ENCODE results near the gene PHOX2B. TPM values are rescaled to one million over a fixed set of nuclear protein-coding genes. Genes with fewer than 3 reads are reported as not detected.

Gene PHOX2B
- total RNA-seq, 2 donors from 2014 or later, result not detected

DNA sequence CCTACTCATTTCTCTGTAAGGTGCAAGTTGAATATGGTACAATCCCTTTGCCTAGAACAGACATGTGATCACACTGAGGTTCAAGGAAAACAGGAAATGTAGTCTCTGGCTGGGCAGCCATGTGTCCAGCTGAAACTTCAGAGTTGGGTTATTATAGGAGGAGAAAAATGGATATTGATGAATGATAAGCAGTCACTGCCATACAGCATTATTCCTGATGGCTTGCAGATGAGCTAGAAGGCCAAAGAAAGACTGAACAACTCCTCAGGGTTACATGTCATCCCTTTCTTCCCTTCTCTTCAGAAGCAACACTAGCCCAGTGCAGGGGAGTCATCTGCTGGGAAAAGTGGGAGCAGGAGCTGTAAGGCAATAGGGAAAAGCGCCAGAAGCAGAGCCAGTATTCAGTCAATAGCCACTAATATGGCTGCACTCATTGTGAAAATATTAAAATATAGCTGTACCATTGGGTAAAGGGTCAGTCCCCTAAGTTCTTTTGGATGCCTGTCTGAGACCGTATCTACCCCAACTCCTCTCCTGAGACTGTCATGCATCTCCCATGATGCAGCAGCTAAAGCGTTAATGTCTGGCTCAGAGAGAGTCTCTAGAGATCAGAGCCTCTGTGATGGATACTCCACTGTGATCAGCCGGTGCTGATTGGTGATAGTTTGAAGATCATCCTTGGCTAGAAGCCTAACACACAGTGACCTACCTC is 20.5 kb downstream of the PHOX2B start:
- TF ChIP-seq, protein P1, sequence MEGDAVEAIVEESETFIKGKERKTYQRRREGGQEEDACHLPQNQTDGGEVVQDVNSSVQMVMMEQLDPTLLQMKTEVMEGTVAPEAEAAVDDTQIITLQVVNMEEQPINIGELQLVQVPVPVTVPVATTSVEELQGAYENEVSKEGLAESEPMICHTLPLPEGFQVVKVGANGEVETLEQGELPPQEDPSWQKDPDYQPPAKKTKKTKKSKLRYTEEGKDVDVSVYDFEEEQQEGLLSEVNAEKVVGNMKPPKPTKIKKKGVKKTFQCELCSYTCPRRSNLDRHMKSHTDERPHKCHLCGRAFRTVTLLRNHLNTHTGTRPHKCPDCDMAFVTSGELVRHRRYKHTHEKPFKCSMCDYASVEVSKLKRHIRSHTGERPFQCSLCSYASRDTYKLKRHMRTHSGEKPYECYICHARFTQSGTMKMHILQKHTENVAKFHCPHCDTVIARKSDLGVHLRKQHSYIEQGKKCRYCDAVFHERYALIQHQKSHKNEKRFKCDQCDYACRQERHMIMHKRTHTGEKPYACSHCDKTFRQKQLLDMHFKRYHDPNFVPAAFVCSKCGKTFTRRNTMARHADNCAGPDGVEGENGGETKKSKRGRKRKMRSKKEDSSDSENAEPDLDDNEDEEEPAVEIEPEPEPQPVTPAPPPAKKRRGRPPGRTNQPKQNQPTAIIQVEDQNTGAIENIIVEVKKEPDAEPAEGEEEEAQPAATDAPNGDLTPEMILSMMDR (conservative IDR thresholded peaks at IDR 0.05), result no peak
- 82 to 95% methylated on average over 2 to 3 of the region's 4 CpGs for WGBS, 2 experiments (ENCODE audit: insufficient coverage in 1 of 2, insufficient read length in 1 of 2)
- no peaks in the 10 kb centered on the region for H3K36me3 Mint-ChIP-seq (ENCODE audit: low read depth)
- no peaks in the 10 kb centered on the region for H3K4me1 ChIP-seq (ENCODE audit: control insufficient read depth, insufficient read depth, low read length)
- DNase-seq, result no peak
- no peaks in the 10 kb centered on the region for H3K36me3 ChIP-seq (ENCODE audit: control insufficient read depth, insufficient read depth, low read length)
- H3K27me3 Mint-ChIP-seq (ENCODE audit: insufficient read depth), result peaks cover 84% of the 10 kb centered on the region
- H3K27me3 ChIP-seq (ENCODE audit: control insufficient read depth, insufficient read depth, low read length, poor library complexity, severe bottlenecking), result peaks cover 73% of the 10 kb centered on the region
- no peaks in the 10 kb centered on the region for H3K9me3 ChIP-seq (ENCODE audit: control insufficient read depth, low read length)
- H3K9ac ChIP-seq (ENCODE audit: extremely low read depth, low read length, poor library complexity, severe bottlenecking), result no peak overlapping the region
- no peaks in the 10 kb centered on the region for H3K4me1 Mint-ChIP-seq
- no peak overlapping the region for H3K4me3 ChIP-seq (ENCODE audit: low read length)
- H3K4me3 Mint-ChIP-seq, result no peak overlapping the region
- peaks cover 5% of the 10 kb centered on the region for H3K9me3 Mint-ChIP-seq
- H3K27ac Mint-ChIP-seq, result no peak overlapping the region
- no peak overlapping the region for H3K27ac ChIP-seq (ENCODE audit: low read depth, low read length)

DNA sequence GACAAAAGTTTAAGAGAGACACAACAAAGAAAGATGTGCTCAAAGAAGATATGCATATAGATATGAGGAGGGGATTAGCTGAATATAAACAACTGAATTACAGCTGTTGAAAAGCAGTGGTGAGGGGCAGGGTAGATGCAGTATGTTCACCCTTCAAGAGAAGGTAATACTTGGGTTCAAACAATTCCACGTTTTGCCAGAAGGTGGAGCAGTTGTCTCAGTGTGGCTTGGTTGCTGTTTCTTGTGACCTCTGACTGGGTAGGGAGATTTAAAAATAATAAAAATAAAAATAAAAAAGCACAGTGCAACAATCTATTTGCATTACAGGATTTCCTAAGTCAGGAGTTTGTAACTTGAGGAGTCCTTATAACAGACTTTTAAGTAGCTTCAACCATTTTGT is 23.3 kb downstream of the PHOX2B start:
- no peaks in the 10 kb centered on the region for H3K4me1 ChIP-seq (ENCODE audit: control insufficient read depth, insufficient read depth, low read length)
- no peaks in the 10 kb centered on the region for H3K36me3 ChIP-seq (ENCODE audit: control insufficient read depth, insufficient read depth, low read length)
- Mint-ChIP-seq H3K27ac (no peak overlapping the region), H3K9me3 (peaks cover 5% of the 10 kb centered on the region), H3K36me3 (ENCODE audit: low read depth) (no peaks in the 10 kb centered on the region), H3K4me3 (no peak overlapping the region), H3K27me3 (ENCODE audit: insufficient read depth) (peaks cover 88% of the 10 kb centered on the region), H3K4me1 (no peaks in the 10 kb centered on the region)
- H3K27me3 ChIP-seq (ENCODE audit: control insufficient read depth, insufficient read depth, low read length, poor library complexity, severe bottlenecking), result peaks cover 72% of the 10 kb centered on the region
- TF ChIP-seq, protein P1 (conservative IDR thresholded peaks at IDR 0.05), result peak; percentile 72
- no peak overlapping the region for H3K9ac ChIP-seq (ENCODE audit: extremely low read depth, low read length, poor library complexity, severe bottlenecking)
- WGBS, 2 experiments (ENCODE audit: insufficient coverage in 1 of 2, insufficient read length in 1 of 2), result 5% methylated on average over 1 of the region's 1 CpG; no CpG with 5 or more reads in 1 of the 2 experiments
- no peaks in the 10 kb centered on the region for H3K9me3 ChIP-seq (ENCODE audit: control insufficient read depth, low read length)
- H3K4me3 ChIP-seq (ENCODE audit: low read length), result no peak overlapping the region
- H3K27ac ChIP-seq (ENCODE audit: low read depth, low read length), result no peak overlapping the region
- peak; percentile 66 for DNase-seq

DNA sequence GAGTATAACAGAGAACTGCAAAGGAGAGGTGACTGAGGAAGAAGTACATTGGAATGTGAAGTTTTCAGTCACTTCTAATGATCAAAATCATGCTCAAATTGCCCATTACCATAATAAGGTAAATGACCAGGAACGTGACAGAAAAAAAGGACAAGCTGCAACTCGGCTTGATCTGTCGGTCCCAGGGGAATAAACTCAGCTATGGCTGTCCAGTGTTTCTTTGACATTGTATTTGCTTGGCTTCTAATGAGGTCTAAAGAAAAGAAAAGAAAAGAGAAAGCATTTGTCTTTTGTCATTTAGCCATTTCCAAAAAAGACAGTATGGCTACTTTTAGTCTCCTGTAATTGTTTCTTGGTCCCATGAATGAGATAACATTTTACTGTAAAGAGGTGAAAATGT is 25.2 kb downstream of the PHOX2B start:
- no peak overlapping the region for H3K27ac Mint-ChIP-seq
- TF ChIP-seq, protein P1 (conservative IDR thresholded peaks at IDR 0.05), result no peak
- no peaks in the 10 kb centered on the region for H3K4me1 ChIP-seq (ENCODE audit: control insufficient read depth, insufficient read depth, low read length)
- H3K27me3 Mint-ChIP-seq (ENCODE audit: insufficient read depth), result peaks cover 87% of the 10 kb centered on the region
- DNase-seq, result no peak
- no peak overlapping the region for H3K27ac ChIP-seq (ENCODE audit: low read depth, low read length)
- H3K4me3 ChIP-seq (ENCODE audit: low read length), result no peak overlapping the region
- H3K36me3 Mint-ChIP-seq (ENCODE audit: low read depth), result no peaks in the 10 kb centered on the region
- H3K4me1 Mint-ChIP-seq, result no peaks in the 10 kb centered on the region
- no peak overlapping the region for H3K4me3 Mint-ChIP-seq
- no peaks in the 10 kb centered on the region for H3K9me3 ChIP-seq (ENCODE audit: control insufficient read depth, low read length)
- peaks cover 5% of the 10 kb centered on the region for H3K9me3 Mint-ChIP-seq
- no peaks in the 10 kb centered on the region for H3K36me3 ChIP-seq (ENCODE audit: control insufficient read depth, insufficient read depth, low read length)
- H3K27me3 ChIP-seq (ENCODE audit: control insufficient read depth, insufficient read depth, low read length, poor library complexity, severe bottlenecking), result peaks cover 66% of the 10 kb centered on the region
- H3K9ac ChIP-seq (ENCODE audit: extremely low read depth, low read length, poor library complexity, severe bottlenecking), result no peak overlapping the region
- WGBS, 2 experiments (ENCODE audit: insufficient coverage in 1 of 2, insufficient read length in 1 of 2), result 89% methylated on average over 3 of the region's 3 CpGs; no CpG with 5 or more reads in 1 of the 2 experiments
